Kidney (tissue), 14 donors: ENCODE measurements around the gene SPRING1. TPM values are rescaled to one million over a fixed set of nuclear protein-coding genes. Genes with fewer than 3 reads are reported as not detected.
A peak's percentile ranks its signal among the peaks of the same experiment; 100 is the strongest.

ENCODE experiments used
- DNase-seq, 5 donors: peaks; one replicate each; pipeline ENCODE4 v3.0.0-alpha.2; 2013 to 2020
- FAIRE-seq: peaks from 2 replicates; lab custom pipeline; 2012; peaks lifted over from hg19 to GRCh38; lab: Jason Lieb, UNC
- H3K27ac ChIP-seq, 2 donors: one replicate each; pipeline ENCODE4 v1.7.0; 2013; ENCODE audit warnings: low read depth in 2 of 2, low read length in 2 of 2, inconsistent platforms in 1 of 2
- H3K27me3 ChIP-seq: one replicate; pipeline ENCODE4 v1.7.1; 2013; ENCODE audit warnings: low read length, inconsistent platforms; ENCODE audit not compliant: control insufficient read depth, insufficient read depth
- H3K36me3 ChIP-seq, 3 donors: one replicate each; pipeline versions ENCODE4 v1.7.0 to v1.7.1; 2013; ENCODE audit warnings: low read length in 3 of 3, control low read depth in 1 of 3, inconsistent platforms in 1 of 3; ENCODE audit not compliant: insufficient read depth in 3 of 3, control insufficient read depth in 2 of 3
- H3K4me1 ChIP-seq, 3 donors: one replicate each; pipeline versions ENCODE4 v1.7.0 to v1.7.1; 2013; ENCODE audit warnings: low read length in 3 of 3, inconsistent platforms in 1 of 3, low read depth in 1 of 3; ENCODE audit not compliant: control insufficient read depth in 2 of 3, insufficient read depth in 2 of 3
- H3K4me3 ChIP-seq, 3 donors: one replicate each; pipeline versions ENCODE4 v1.7.0 to v1.8.1; 2013; ENCODE audit warnings: low read length in 3 of 3, control low read depth in 1 of 3, inconsistent platforms in 1 of 3
- H3K9ac ChIP-seq, 3 donors: one replicate each; pipeline versions ENCODE4 v1.7.0 to v1.7.1; 2013; ENCODE audit warnings: low read length in 3 of 3, control low read depth in 1 of 3, inconsistent platforms in 1 of 3
- H3K9me3 ChIP-seq, 3 donors: one replicate each; pipeline versions ENCODE4 v1.7.0 to v1.7.1; 2013; ENCODE audit warnings: low read length in 3 of 3, control low read depth in 1 of 3, inconsistent platforms in 1 of 3; ENCODE audit not compliant: control insufficient read depth in 2 of 3, insufficient read depth in 1 of 3
- intact Hi-C: fragments of 100-400 bp; cut with DNase I; formaldehyde crosslinking; loops from one replicate; pipeline ENCODE4 v1.11.1; 2022
- polyA plus RNA-seq: library from polyadenylated mRNA; stranded (reverse); fragments of 350-450 nt; fragmentation: Illumina TruSeq; extraction: RNeasy Lipid Tissue Mini Kit (QIAGEN cat#74804); gene quantifications from one replicate; pipeline ENCODE4 v1.2.3, GENCODE V29; 2014; ENCODE audit warnings: low read depth, low replicate concordance; ENCODE audit not compliant: insufficient read depth
- total RNA-seq: library from RNA; stranded (reverse); fragmentation: NEBNext Ultra II Directional; extraction: Animal tissue kit (Norgen Biotek cat#: 25700); gene quantifications from one replicate; pipeline ENCODE4 v1.2.1, GENCODE V29; 2021
- TF ChIP-seq, protein P1 (sequence below): IDR thresholded peaks from 3 replicates; pipeline ENCODE4 v1.5.1; 2012; ENCODE audit warnings: mild to moderate bottlenecking, moderate library complexity, borderline replicate concordance; ENCODE audit not compliant: insufficient read depth; ENCODE audit errors: extremely low read depth
- donor health status: control.
- donor health status: control.
- donor health status: control.
- donor health status: control.
- donor health status: control.
- donor health status: DM: yes; HTN: yes; CAD: no.
- donor health status: Normal renal cell carcinoma (clear cell type).

Gene SPRING1
- total and polyA plus RNA-seq, 2 donors from 2014 or later: 45.3 to 49.4 TPM

DNA sequence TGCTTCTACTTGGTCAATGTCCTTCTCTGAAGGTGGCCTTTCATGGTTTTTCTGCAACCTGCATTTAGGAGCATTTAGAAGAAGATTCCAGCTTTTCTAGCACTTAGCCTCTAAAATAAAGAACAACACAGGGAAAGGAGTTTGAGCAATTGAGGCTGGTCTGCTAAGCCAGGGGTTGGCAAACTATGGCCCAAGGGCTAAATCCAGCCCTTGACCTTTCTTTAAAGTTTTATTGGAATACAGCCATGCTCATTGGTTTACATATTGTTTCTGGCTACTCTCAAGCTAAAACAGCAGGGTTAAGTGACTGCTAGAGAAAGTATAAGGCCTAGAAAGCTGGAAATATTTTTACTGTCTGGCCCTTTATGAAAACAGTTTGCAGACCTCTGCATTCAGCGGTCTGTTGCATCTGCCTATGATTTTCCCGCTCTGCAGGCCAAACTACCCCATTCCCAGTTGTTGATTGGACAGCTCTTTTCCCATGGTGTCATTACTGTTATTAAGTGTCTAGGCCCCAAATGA is 39.3 kb downstream of the SPRING1 start:
- Histone ChIP-seq H3K36me3 (no peaks in the 10 kb centered on the region), H3K4me1 (peaks cover 0 to 3% (median 0%) of the 10 kb centered on the region in 3 donors), H3K4me3 (no peak overlapping the region), H3K9ac (no peak overlapping the region), H3K27ac (no peak overlapping the region), H3K27me3 (peaks cover 4% of the 10 kb centered on the region), H3K9me3 (no peaks in the 10 kb centered on the region)
- no peak for FAIRE-seq
- TF ChIP-seq, protein P1, sequence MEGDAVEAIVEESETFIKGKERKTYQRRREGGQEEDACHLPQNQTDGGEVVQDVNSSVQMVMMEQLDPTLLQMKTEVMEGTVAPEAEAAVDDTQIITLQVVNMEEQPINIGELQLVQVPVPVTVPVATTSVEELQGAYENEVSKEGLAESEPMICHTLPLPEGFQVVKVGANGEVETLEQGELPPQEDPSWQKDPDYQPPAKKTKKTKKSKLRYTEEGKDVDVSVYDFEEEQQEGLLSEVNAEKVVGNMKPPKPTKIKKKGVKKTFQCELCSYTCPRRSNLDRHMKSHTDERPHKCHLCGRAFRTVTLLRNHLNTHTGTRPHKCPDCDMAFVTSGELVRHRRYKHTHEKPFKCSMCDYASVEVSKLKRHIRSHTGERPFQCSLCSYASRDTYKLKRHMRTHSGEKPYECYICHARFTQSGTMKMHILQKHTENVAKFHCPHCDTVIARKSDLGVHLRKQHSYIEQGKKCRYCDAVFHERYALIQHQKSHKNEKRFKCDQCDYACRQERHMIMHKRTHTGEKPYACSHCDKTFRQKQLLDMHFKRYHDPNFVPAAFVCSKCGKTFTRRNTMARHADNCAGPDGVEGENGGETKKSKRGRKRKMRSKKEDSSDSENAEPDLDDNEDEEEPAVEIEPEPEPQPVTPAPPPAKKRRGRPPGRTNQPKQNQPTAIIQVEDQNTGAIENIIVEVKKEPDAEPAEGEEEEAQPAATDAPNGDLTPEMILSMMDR: no peak
- intact Hi-C loops: no loop called here
- DNase-seq: peak in 1 of 5 donors; percentile 48

DNA sequence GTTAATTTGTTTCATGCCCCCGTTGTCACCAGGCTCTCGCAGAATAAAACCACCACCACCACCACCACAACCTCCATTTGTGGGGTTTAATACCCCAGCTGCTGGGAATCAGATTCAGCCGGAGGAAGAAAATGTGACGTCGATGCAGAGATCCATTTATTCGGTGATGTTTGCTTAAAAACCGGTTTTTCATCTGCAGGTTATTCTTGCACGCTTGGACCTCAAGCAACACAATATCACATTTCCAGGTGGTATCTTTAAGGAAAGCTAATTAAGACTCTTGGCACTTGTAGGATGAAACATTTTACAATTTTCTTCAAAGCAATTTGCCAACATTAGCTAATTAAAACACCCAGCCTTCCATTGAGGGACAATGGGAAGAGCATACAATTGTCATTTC is 39.8 kb downstream of the SPRING1 start:
- Histone ChIP-seq H3K9ac (no peak overlapping the region), H3K9me3 (no peaks in the 10 kb centered on the region), H3K27me3 (peaks cover 4% of the 10 kb centered on the region), H3K4me1 (peaks cover 0 to 4% (median 3%) of the 10 kb centered on the region in 3 donors), H3K27ac (no peak overlapping the region), H3K4me3 (no peak overlapping the region), H3K36me3 (no peaks in the 10 kb centered on the region)
- TF ChIP-seq, protein P1: no peak
- FAIRE-seq (no peak), DNase-seq (no peak)
- intact Hi-C loops: no loop called here

DNA sequence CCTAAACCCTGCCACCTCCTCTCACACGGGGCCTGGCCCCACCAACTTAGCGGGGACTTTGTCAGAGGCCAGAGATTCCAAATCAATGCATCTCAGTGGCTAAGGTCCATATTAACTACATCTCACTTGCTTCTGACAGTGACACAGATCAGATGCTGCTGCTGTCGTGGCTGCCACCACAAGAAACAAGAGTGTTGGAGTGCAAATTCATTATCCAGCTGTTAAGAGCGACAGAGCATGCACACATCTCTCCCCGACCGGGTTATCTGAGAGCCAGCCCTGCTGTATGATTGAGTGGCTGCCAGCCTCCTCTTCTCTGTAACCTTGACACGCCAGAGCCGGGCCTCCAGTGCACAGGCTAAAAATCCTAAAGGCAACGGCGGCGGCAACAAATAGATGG is 40.2 kb downstream of the SPRING1 start:
- Histone ChIP-seq H3K36me3 (no peaks in the 10 kb centered on the region), H3K9me3 (no peaks in the 10 kb centered on the region), H3K27me3 (peaks cover 4% of the 10 kb centered on the region), H3K4me3 (no peak overlapping the region), H3K27ac (no peak overlapping the region), H3K4me1 (peaks cover 0 to 4% (median 3%) of the 10 kb centered on the region in 3 donors), H3K9ac (no peak overlapping the region)
- peak in 4 of 5 donors; percentile 75 to 88 (median 82) for DNase-seq
- TF ChIP-seq, protein P1: no peak
- no peak for FAIRE-seq
- intact Hi-C loops: no loop called here

DNA sequence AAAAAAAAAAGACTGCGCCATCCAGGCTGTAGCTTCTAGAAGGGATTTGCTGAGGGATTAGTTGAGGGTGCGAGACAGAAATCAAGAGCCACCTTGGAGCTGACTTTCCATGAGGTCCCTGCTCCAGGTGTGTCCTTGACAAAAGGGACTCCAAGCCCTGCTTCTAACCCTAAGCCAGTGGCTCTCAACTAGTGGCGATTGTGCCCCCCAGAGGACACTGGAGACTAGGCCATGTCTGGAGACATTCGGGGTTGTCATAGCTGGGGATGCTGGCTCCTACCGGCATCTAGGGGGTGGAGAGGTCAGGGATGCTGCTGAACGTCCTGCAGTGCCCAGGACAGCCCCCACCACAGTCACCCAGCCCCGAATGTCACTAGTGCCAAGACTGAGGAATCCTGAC is 40.6 kb downstream of the SPRING1 start:
- peaks cover 4% of the 10 kb centered on the region for H3K27me3 ChIP-seq
- H3K36me3 ChIP-seq: no peaks in the 10 kb centered on the region
- TF ChIP-seq, protein P1: no peak
- intact Hi-C loops: no loop called here
- H3K4me1 ChIP-seq: peaks cover 0 to 4% (median 3%) of the 10 kb centered on the region in 3 donors
- DNase-seq (peak in 2 of 5 donors; percentile 60 to 70), FAIRE-seq (no peak)
- H3K4me3 ChIP-seq: no peak overlapping the region
- H3K9me3 ChIP-seq: no peaks in the 10 kb centered on the region
- H3K27ac ChIP-seq: no peak overlapping the region
- H3K9ac ChIP-seq: no peak overlapping the region
